Suppressor macrophage (primary cell): ENCODE measurements around the gene ALOX12B.
A peak's percentile ranks its signal among the peaks of the same experiment; 100 is the strongest.
"Not testable (repeated sequence)": the region's sequence is repeated elsewhere in the genome, so short reads cannot be mapped to it uniquely, and the experiment has no call there.

Experiments used
- DNase-seq, 4 experiments: peaks; one replicate each; pipeline ENCODE4 v3.0.0-alpha.2; 2020 to 2022

ALOX12B gene

GRCh38 chr17:8081876-8082275 lies 5.6 kb downstream of the ALOX12B start:
- no peak for DNase-seq

DNA sequence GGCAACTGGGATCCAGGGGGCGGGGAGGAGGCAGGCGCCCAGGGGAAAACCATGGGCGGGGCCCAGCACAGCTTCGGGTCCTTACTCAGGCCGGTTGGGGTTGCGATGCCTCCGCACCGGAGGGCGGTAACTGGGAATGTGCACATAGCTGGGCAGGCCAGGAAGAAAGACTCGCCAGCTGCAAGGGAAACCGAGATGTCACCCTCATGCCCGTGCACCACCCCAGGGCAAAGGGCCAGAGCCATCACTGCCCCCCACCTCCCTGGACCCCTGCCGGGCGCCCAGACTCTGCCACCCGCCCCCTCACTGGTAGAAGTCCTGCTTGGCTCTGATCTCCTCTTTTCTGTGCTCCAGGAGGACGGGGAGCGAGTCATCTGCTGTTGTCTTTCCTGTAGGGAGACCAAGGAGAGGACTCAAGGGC lies 6.7 kb downstream of the ALOX12B start:
- DNase-seq, result no peak

- no peak for DNase-seq
Observed at GRCh38 chr17:8080208-8080798, 7.2 kb downstream of the ALOX12B start.

DNA sequence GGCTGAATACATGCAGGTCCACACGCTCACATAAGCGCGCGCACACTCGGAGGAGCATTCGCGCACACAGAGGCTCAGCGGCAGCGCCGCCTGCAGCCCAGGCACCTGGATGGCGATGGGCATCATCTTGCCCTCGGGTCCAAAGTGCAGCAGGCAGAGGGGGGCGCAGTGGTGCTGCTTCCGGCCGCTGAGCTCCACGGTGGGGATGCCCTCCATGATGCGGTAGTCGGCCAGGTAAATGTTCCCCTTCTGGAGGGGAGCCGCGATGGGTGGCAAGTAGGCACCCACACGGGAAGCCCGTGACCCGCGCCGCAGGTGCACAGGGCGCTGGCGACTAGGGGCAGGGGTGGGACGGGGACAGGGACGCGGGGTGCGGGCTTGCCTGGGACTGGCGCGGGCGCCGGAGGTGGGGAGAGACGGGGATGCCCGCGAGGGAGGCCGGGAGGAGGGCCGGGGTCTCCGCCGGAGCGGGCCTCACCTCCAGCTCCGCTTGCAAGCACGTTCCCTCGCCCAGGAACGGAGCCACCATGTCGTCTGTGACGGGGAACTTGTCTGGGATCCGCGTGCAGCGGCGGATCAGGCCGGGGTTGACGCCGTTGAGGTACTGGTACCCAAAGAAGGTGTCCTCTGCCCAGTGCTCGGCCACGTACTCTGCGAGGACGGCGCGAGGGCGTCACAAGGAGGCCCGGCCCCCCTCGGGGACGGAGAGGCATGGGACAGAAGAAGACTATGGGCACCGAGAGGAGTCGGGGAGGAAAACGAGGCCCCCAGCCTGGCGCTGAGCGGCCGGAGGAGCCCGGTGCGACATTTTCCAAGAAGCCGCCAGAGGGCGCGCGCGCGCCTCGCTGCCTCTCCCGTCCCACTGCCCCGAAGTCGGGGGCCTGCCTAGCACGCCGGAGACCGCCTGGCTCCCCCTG lies 8.0 kb downstream of the ALOX12B start:
- peak; percentile 63 to 86 (median 80) for DNase-seq

DNA sequence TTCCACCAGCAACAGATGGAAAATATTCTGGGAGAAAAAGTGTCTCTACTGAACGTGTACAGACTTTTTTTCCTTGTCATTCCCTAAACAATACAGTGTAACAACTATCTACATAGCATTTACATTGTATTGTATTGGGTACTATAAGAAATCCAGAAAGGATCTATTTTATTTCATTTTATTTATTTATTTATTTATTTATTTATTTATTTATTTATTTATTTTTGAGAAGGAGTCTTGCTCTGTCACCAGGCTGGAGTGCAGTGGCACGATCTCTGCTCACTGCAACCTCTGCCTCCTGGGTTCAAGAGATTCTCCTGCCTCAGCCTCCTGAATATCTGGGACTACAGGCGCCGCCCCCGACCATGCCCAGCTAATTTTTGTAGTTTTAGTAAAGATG lies 9.6 kb downstream of the ALOX12B start:
- DNase-seq, result not testable (repeated sequence)

- DNase-seq, result no peak
Observed at GRCh38 chr17:8076502-8077266, 10.8 kb downstream of the ALOX12B start.

- no peak for DNase-seq
Observed at GRCh38 chr17:8075574-8076342, 11.8 kb downstream of the ALOX12B start.

GRCh38 chr17:8075081-8075480 lies 12.4 kb downstream of the ALOX12B start:
- DNase-seq, result no peak

DNA sequence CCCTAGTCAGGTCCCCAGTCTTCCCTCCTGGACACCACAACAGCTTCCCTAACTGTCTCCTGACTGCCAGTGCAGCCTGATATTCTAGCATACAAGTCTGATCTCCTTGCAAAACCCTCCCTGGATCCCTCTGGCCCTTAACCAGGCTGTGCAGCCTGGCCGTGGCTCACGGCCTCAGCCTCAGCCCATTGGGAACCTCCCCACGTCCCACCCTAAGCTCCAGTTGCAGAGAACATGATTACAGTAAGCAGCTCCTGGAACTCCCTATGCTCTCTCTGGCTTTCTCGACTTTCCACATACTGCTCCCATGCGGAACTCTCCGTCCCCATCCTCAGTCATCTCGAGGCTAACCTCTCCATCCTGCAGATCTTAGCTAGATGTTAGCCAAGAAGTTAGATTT lies 13.0 kb downstream of the ALOX12B start:
- no peak for DNase-seq

GRCh38 chr17:8073627-8074484 lies 13.7 kb downstream of the ALOX12B start:
- DNase-seq, result peak; percentile 76 to 90 (median 81)

GRCh38 chr17:8072729-8073461 lies 14.6 kb downstream of the ALOX12B start:
- DNase-seq, result peak in 2 of 4 experiments; percentile 41 to 47

DNA sequence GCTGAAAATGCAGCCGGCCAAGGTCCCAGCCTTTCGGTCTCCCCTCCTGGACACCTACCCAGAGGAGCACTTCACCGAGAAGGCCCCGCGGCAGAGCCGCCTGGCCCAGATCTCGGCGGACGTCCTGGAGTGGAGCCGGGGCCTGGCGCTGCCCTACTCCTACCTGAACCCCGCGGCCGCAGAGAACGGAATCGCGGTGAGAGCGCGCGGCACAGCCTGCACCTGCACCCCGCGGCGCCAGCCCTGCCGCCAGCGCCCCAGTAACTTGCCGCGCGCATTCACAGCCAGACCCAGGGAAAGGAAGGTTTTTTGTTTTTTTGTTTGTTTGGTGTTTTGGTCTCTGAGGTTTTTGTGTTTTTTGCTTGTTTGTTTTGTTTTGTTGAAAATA lies 15.2 kb downstream of the ALOX12B start:
- no peak for DNase-seq

DNA sequence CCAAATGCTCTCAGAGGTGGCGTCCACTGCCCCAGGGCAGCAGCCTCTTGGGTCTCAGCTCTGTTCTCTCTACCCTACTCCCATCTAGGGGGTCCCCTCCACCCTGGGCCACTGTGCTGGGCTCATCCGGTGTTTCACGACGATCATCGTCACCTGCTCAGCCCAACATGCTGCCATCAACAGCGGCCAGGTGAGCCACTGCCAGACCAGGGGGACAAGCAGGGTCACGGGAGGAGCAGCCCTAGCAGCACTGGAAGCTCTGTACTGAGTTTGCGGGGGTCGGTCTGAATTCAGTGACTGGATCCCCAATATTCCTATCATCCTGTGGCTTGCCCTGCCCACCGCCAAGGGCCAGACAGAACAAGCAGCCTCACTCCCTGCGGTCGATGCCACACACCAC lies 16.0 kb downstream of the ALOX12B start:
- no peak for DNase-seq

GRCh38 chr17:8069587-8069860 lies 18.0 kb downstream of the ALOX12B start:
- no peak for DNase-seq

DNA sequence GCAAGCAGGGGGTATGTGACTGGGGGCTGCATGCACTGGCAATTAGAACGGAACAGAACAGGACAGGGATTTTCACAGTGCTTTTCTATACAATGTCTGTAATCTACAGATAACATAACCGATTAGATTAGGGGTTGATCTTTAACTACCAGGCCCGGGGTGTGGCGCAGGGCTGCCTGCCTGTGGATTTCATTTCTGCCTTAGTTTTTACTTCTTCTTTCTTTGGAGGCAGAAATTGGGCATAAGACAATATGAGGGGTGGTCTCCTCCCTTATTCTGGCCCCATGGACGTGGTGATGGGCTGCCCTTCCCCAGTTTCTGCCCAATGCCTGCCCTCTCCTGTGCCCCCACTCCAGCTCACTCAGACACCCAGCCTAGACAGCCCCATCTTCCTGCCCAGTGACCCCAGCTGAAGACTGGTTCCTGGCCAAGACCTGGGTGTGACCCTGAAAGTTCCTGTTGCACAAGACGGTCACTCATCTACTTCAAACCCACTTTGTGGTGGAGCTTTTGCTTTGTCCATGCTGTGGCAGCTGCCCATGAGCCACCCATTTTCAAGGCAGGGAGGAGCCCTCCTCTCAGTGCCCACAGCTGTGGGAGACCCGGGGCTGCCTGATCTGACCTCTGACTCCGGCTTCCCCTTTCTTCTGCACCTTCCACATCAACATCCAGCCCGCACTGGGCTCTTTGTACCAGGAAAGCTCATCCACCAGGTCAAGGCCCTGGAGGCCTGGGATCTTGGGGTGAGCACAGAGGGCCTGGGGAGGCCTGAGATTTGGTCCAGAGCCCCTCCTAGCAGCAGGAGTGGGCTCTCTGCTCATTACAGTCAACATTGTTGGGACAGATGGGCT lies 18.6 kb downstream of the ALOX12B start:
- peak; percentile 73 to 86 (median 74) for DNase-seq

- DNase-seq, result peak in 1 of 4 experiments; percentile 39
Observed at GRCh38 chr17:8067806-8068205, 19.7 kb downstream of the ALOX12B start.

- DNase-seq, result no peak
Observed at GRCh38 chr17:8066841-8067775, 20.4 kb downstream of the ALOX12B start.

DNA sequence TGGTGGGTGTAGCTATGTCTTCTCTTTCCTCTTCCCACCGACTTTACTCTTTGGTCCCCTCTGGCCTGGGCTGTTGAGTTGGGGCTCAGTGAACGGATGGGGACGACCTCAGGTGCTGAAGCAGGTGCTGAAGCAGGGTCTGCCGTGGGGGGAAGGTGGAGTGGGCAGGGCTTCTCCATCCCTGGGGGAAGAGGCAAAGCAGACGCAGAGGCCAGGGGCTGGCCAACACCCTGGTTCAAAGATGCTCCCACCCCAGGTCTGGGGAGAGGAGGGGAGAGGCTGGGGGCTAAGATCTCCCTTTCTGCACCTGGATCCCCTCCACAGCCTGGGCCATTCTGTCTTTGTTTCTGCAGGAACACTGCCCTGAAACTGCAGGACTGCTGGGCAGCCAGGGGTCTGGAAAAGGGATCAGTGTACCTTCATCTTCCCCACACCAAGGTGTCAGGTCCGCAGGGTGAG lies 22.9 kb downstream of the ALOX12B start:
- DNase-seq, result no peak
